ENCODE measurements around the gene TBC1D3B. TPM values are rescaled to one million over a fixed set of nuclear protein-coding genes. Genes with fewer than 3 reads are reported as not detected.
"Not testable (repeated sequence)": the region's sequence is repeated elsewhere in the genome, so short reads cannot be mapped to it uniquely, and the experiment has no call there.

Gene TBC1D3B
- total RNA-seq, 1 experiment from 2014 or later = 1.4 TPM

GRCh38 chr17:36193216-36193775 lies 16.9 kb upstream of the TBC1D3B start:
- no TSS peak for BruUV-seq (replicated peaks)
- CTCF ChIA-PET = no interaction called here
- no peaks in the 10 kb centered on the region for H3K9me2 ChIP-seq (replicated peaks; ENCODE audit: low read length)
- no peak overlapping the region for H3K4me3 ChIP-seq (ENCODE audit: low read length)
- H2AFZ ChIP-seq (ENCODE audit: low read length) = no peak overlapping the region
- no peaks in the 10 kb centered on the region for H3F3A ChIP-seq (ENCODE audit: low read length, unreplicated experiment)
- no peaks in the 10 kb centered on the region for H3K4me1 ChIP-seq (ENCODE audit: insufficient read depth, low read length)
- no peak for TF ChIP-seq CTCF (conservative IDR thresholded peaks at IDR 0.05; ENCODE audit: low read depth, low read length)
- TF ChIP-seq EZH2phosphoT487 (IDR thresholded peaks at IDR 0.05; ENCODE audit: borderline replicate concordance, low read length) = no peak
- no peak for TF ChIP-seq EZH2 (IDR thresholded peaks at IDR 0.05; ENCODE audit: low read length, unreplicated experiment)
- no peaks in the 10 kb centered on the region for H4K20me1 ChIP-seq (ENCODE audit: low read length)
- POLR2A ChIA-PET (ENCODE audit: unreplicated experiment) = no interaction called here
- DNase-seq (no peak), ATAC-seq (no peak)
- intact Hi-C loops (cut with micrococcal nuclease) = no loop called here
- H3K4me2 ChIP-seq (ENCODE audit: low read length) = no peak overlapping the region
- H3K79me2 ChIP-seq (ENCODE audit: low read length) = no peaks in the 10 kb centered on the region
- H3K27ac ChIP-seq (ENCODE audit: low read length) = no peak overlapping the region
- H3K27me3 ChIP-seq (ENCODE audit: low read length) = 0 out of 2 replicates have a peak, but pooled peaks cover 5% of the 10 kb centered on the region
- no peaks in the 10 kb centered on the region for H3K36me3 ChIP-seq (ENCODE audit: low read depth, low read length)
- no peak overlapping the region for H3K9ac ChIP-seq (ENCODE audit: low read length)
- no peaks in the 10 kb centered on the region for H3K9me3 ChIP-seq (ENCODE audit: low read length)

- H2AFZ ChIP-seq (ENCODE audit: low read length); H3K27me3 ChIP-seq (ENCODE audit: low read length); H3K79me2 ChIP-seq (ENCODE audit: low read length); H3K36me3 ChIP-seq (ENCODE audit: low read depth, low read length); BruUV-seq (replicated peaks); H3K9ac ChIP-seq (ENCODE audit: low read length); intact Hi-C loops (cut with micrococcal nuclease); H3K4me2 ChIP-seq (ENCODE audit: low read length); ATAC-seq; H3F3A ChIP-seq (ENCODE audit: low read length, unreplicated experiment); H3K9me2 ChIP-seq (replicated peaks; ENCODE audit: low read length); H4K20me1 ChIP-seq (ENCODE audit: low read length); H3K4me1 ChIP-seq (ENCODE audit: insufficient read depth, low read length); POLR2A ChIA-PET (ENCODE audit: unreplicated experiment); DNase-seq; CTCF ChIA-PET; H3K4me3 ChIP-seq (ENCODE audit: low read length); H3K9me3 ChIP-seq (ENCODE audit: low read length); H3K27ac ChIP-seq (ENCODE audit: low read length): not testable (repeated sequence)
These were observed 14.3 kb upstream of the TBC1D3B start for GRCh38 chr17:36190549-36191330.

GRCh38 chr17:36189993-36190392 lies 13.6 kb upstream of the TBC1D3B start:
- H3K4me2 ChIP-seq (ENCODE audit: low read length); H3K4me1 ChIP-seq (ENCODE audit: insufficient read depth, low read length); POLR2A ChIA-PET (ENCODE audit: unreplicated experiment); intact Hi-C loops (cut with micrococcal nuclease); ATAC-seq; H3K27me3 ChIP-seq (ENCODE audit: low read length); H3K27ac ChIP-seq (ENCODE audit: low read length); H3K36me3 ChIP-seq (ENCODE audit: low read depth, low read length); BruUV-seq (replicated peaks); H3K79me2 ChIP-seq (ENCODE audit: low read length); H3K9me2 ChIP-seq (replicated peaks; ENCODE audit: low read length); H2AFZ ChIP-seq (ENCODE audit: low read length); H4K20me1 ChIP-seq (ENCODE audit: low read length); CTCF ChIA-PET; H3K9me3 ChIP-seq (ENCODE audit: low read length); H3F3A ChIP-seq (ENCODE audit: low read length, unreplicated experiment); H3K4me3 ChIP-seq (ENCODE audit: low read length); DNase-seq; H3K9ac ChIP-seq (ENCODE audit: low read length): not testable (repeated sequence)

All from PC-3 (cell line).